B cell (primary cell): ENCODE measurements around the gene TMC3.

Source experiments
- EZH2 ChIP-seq: IDR thresholded peaks from 2 replicates; pipeline ENCODE4 v1.6.1; 2012; ENCODE audit warnings: borderline replicate concordance, low read depth, mild to moderate bottlenecking, moderate library complexity, low read length; ENCODE audit not compliant: insufficient read depth, poor library complexity, severe bottlenecking
- TF ChIP-seq, protein P1 (sequence below): fragments of 200-600 bp; IDR thresholded peaks from one replicate; pipeline ENCODE4 v1.8.0; 2022; ENCODE audit warnings: antibody characterized with exemption, mild to moderate bottlenecking

DNA sequence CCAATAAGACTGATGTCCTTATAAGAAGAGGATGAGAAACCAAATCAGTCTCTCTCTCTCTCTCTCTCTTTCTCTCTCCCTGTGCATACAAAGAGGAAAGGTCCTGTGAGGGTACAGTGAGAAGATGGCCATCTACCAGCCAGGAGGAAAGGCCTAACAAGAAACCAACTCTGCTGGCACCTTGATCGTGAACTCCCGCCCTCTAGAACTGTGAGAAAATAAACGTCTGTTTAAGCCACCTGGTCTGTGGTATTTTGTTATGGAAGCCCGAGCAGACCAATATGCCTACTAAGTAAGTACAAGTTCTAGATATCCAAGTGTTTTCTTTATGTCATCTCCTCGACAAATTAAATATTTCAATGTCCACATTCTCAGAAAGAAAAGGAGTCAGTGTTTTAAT lies 44.9 kb upstream of the TMC3 start:
- TF ChIP-seq, protein P1, sequence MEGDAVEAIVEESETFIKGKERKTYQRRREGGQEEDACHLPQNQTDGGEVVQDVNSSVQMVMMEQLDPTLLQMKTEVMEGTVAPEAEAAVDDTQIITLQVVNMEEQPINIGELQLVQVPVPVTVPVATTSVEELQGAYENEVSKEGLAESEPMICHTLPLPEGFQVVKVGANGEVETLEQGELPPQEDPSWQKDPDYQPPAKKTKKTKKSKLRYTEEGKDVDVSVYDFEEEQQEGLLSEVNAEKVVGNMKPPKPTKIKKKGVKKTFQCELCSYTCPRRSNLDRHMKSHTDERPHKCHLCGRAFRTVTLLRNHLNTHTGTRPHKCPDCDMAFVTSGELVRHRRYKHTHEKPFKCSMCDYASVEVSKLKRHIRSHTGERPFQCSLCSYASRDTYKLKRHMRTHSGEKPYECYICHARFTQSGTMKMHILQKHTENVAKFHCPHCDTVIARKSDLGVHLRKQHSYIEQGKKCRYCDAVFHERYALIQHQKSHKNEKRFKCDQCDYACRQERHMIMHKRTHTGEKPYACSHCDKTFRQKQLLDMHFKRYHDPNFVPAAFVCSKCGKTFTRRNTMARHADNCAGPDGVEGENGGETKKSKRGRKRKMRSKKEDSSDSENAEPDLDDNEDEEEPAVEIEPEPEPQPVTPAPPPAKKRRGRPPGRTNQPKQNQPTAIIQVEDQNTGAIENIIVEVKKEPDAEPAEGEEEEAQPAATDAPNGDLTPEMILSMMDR: no peak
- no peak for TF ChIP-seq EZH2
